Spleen (tissue), 11 donors: ENCODE results near the gene ABCA1. TPM values are rescaled to one million over a fixed set of nuclear protein-coding genes. Genes with fewer than 3 reads are reported as not detected.

Experiments used
- DNase-seq: peaks from one replicate; pipeline ENCODE4 v3.0.0-alpha.2; 2020
- H3K27ac ChIP-seq, 8 donors: fragments of 200-600 bp; sonication (generic) in 7 of 8; 1 replicate in 4 of 8; 2 replicates in 4 of 8; pipeline versions ENCODE4 v1.5.0 to v1.8.0; 2016 to 2021; ENCODE audit warnings: inconsistent platforms in 4 of 8, mild to moderate bottlenecking in 4 of 8, moderate library complexity in 1 of 8
- H3K27me3 ChIP-seq, 7 donors: fragments of 200-600 bp; sonication (generic) in 6 of 7; replicated peaks in 1 of 7; 1 replicate in 4 of 7; 2 replicates in 3 of 7; pipeline versions ENCODE4 v1.5.0 to v1.8.0; 2016 to 2021; ENCODE audit warnings: inconsistent platforms in 3 of 7, mild to moderate bottlenecking in 1 of 7
- H3K36me3 ChIP-seq, 6 donors: fragments of 200-600 bp; sonication (generic) in 5 of 6; 1 replicate in 4 of 6; 2 replicates in 2 of 6; pipeline versions ENCODE4 v1.5.0 to v1.8.0; 2016 to 2021; ENCODE audit warnings: inconsistent platforms in 2 of 6
- H3K4me1 ChIP-seq, 6 donors: fragments of 200-600 bp; sonication (generic) in 5 of 6; 1 replicate in 3 of 6; 2 replicates in 3 of 6; pipeline versions ENCODE4 v1.5.0 to v1.8.0; 2016 to 2021; ENCODE audit warnings: inconsistent platforms in 3 of 6
- H3K4me3 ChIP-seq, 8 donors: fragments of 200-600 bp; sonication (generic) in 7 of 8; 1 replicate in 4 of 8; 2 replicates in 4 of 8; pipeline versions ENCODE4 v1.5.0 to v1.8.0; 2016 to 2021; ENCODE audit warnings: inconsistent platforms in 4 of 8, mild to moderate bottlenecking in 4 of 8, moderate library complexity in 2 of 8
- H3K9me3 ChIP-seq, 8 donors: fragments of 200-600 bp; sonication (generic) in 7 of 8; 1 replicate in 4 of 8; 2 replicates in 4 of 8; pipeline versions ENCODE4 v1.5.0 to v1.8.0; 2016 to 2021; ENCODE audit warnings: inconsistent platforms in 4 of 8
- POLR2A ChIP-seq, 3 donors: fragments of 450-650 bp; IDR thresholded peaks; one replicate each; pipeline ENCODE4 v1.5.1; 2017; ENCODE audit warnings: antibody characterized with exemption in 3 of 3, mild to moderate bottlenecking in 1 of 3
- POLR2AphosphoS5 ChIP-seq, 3 donors: sonication (generic); formaldehyde crosslinking; IDR thresholded peaks; one replicate each; pipeline ENCODE4 v1.5.1; 2017; ENCODE audit warnings: antibody characterized with exemption in 3 of 3
- WGBS, 5 donors: extraction: QIAGEN DNeasy Blood & Tissue Kit in 3 of 5; methylation state at CpG; one replicate each; pipeline versions ENCODE4 v1.1.5 to v1.1.7; 2013 to 2018; 5-methylcytosine and 5-hydroxymethylcytosine counted together
- intact Hi-C: fragments of 100-400 bp; cut with DNase I; formaldehyde crosslinking; loops from one replicate; pipeline ENCODE4 v1.15.0; 2023; ENCODE audit warnings: low total_unique reads
- polyA plus RNA-seq, 3 donors: library from polyadenylated mRNA; stranded (reverse); fragments of 200-250 nt; gene quantifications; one replicate each; pipeline ENCODE4 v1.2.1, GENCODE V29; 2013
- total RNA-seq, 7 donors: library from RNA; depleted of rRNA in 3 of 7; stranded (reverse); fragments of >200 nt in 3 of 7; fragmentation: NEBNext Ultra II Directional in 4 of 7; extraction: Animal tissue kit (Norgen Biotek cat#: 25700) in 4 of 7; gene quantifications; one replicate each; pipeline versions ENCODE4 v1.1.0 to v1.2.1, GENCODE V29; 2016 to 2021
- TF ChIP-seq, protein P1 (sequence below), 11 experiments: fragments of 200-600 bp in 7 of 11; fragments of 450-650 bp in 4 of 11; sonication (generic) in 4 of 11; IDR thresholded peaks in 8 of 11; conservative IDR thresholded peaks in 3 of 11; 1 replicate in 7 of 11; 2 replicates in 4 of 11; pipeline versions ENCODE4 v1.4.0 to v1.8.0; 2016 to 2021; ENCODE audit warnings: antibody characterized with exemption in 11 of 11, inconsistent platforms in 4 of 11, mild to moderate bottlenecking in 1 of 11
- donor health status: healthy with polysubstance abuse.
- donor health status: DM: no; HTN: no; CAD: no; lungs with moderate emphysema.
- donor health status: DM: no; HTN: no; CAD: no.
- donor health status: Bipolar disorder and iron deficiency.
- donor health status: healthy.
- donor health status: DM: no; HTN: no; CAD: no.
- donor health status: DM: yes; HTN: yes; CAD: no.

The ABCA1 gene
- total and polyA plus RNA-seq, 10 donors: 4.5 to 78.4 (median 60.2) TPM

GRCh38 chr9:104854613-104855012 is 73.3 kb downstream of the ABCA1 start:
- Histone ChIP-seq H3K4me3 (no peak overlapping the region), H3K27ac (no peak overlapping the region), H3K9me3 (no peaks in the 10 kb centered on the region), H3K27me3 (no peaks in the 10 kb centered on the region), H3K36me3 (peaks cover 0 to 80% (median 9%) of the 10 kb centered on the region in 6 donors), H3K4me1 (peaks cover 0 to 24% (median 5%) of the 10 kb centered on the region in 6 donors)
- DNase-seq: no peak
- TF ChIP-seq POLR2A (IDR thresholded peaks at IDR 0.05): no peak
- TF ChIP-seq, protein P1, sequence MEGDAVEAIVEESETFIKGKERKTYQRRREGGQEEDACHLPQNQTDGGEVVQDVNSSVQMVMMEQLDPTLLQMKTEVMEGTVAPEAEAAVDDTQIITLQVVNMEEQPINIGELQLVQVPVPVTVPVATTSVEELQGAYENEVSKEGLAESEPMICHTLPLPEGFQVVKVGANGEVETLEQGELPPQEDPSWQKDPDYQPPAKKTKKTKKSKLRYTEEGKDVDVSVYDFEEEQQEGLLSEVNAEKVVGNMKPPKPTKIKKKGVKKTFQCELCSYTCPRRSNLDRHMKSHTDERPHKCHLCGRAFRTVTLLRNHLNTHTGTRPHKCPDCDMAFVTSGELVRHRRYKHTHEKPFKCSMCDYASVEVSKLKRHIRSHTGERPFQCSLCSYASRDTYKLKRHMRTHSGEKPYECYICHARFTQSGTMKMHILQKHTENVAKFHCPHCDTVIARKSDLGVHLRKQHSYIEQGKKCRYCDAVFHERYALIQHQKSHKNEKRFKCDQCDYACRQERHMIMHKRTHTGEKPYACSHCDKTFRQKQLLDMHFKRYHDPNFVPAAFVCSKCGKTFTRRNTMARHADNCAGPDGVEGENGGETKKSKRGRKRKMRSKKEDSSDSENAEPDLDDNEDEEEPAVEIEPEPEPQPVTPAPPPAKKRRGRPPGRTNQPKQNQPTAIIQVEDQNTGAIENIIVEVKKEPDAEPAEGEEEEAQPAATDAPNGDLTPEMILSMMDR (IDR thresholded peaks at IDR 0.05 in 8 of 11, conservative IDR thresholded peaks at IDR 0.05 in 3 of 11): no peak
- no peak for TF ChIP-seq POLR2AphosphoS5 (IDR thresholded peaks at IDR 0.05)
- WGBS, 5 donors: 94 to 100% (median 100%) methylated on average over 1 of the region's 1 CpG
- intact Hi-C loops: no loop called here

GRCh38 chr9:104853683-104854082 is 74.3 kb downstream of the ABCA1 start:
- H3K27ac ChIP-seq: no peak overlapping the region
- intact Hi-C loops: no loop called here
- DNase-seq: no peak

GRCh38 chr9:104853159-104853558 is 74.8 kb downstream of the ABCA1 start:
- TF ChIP-seq POLR2A (IDR thresholded peaks at IDR 0.05) (no peak), POLR2AphosphoS5 (IDR thresholded peaks at IDR 0.05) (no peak)
- TF ChIP-seq, protein P1 (IDR thresholded peaks at IDR 0.05 in 8 of 11, conservative IDR thresholded peaks at IDR 0.05 in 3 of 11): no peak
- intact Hi-C loops: no loop called here

More at GRCh38 chr9:104853683-104854082, 74.3 kb downstream of the ABCA1 start:
- Histone ChIP-seq H3K9me3 (no peaks in the 10 kb centered on the region), H3K36me3 (peaks cover 0 to 80% (median 9%) of the 10 kb centered on the region in 6 donors), H3K4me3 (no peak overlapping the region), H3K27me3 (no peaks in the 10 kb centered on the region), H3K4me1 (peaks cover 0 to 15% (median 0%) of the 10 kb centered on the region in 6 donors)
- TF ChIP-seq POLR2AphosphoS5 (IDR thresholded peaks at IDR 0.05): no peak
- no peak for TF ChIP-seq POLR2A (IDR thresholded peaks at IDR 0.05)
- TF ChIP-seq, protein P1 (IDR thresholded peaks at IDR 0.05 in 8 of 11, conservative IDR thresholded peaks at IDR 0.05 in 3 of 11): no peak

GRCh38 chr9:104851546-104851920 is 76.4 kb downstream of the ABCA1 start:
- DNase-seq: no peak
- peaks cover 0 to 66% (median 1%) of the 10 kb centered on the region in 6 donors for H3K36me3 ChIP-seq
- no peaks in the 10 kb centered on the region for H3K9me3 ChIP-seq
- H3K4me1 ChIP-seq: peaks cover 0 to 12% (median 0%) of the 10 kb centered on the region in 6 donors
- 86 to 92% (median 91%) methylated on average over 3 of the region's 3 CpGs for WGBS, 5 donors
- intact Hi-C loops: no loop called here
- no peaks in the 10 kb centered on the region for H3K27me3 ChIP-seq
- H3K27ac ChIP-seq: no peak overlapping the region
- TF ChIP-seq, protein P1 (IDR thresholded peaks at IDR 0.05 in 8 of 11, conservative IDR thresholded peaks at IDR 0.05 in 3 of 11): no peak
- no peak for TF ChIP-seq POLR2A (IDR thresholded peaks at IDR 0.05)
- H3K4me3 ChIP-seq: no peak overlapping the region

More at GRCh38 chr9:104853159-104853558, 74.8 kb downstream of the ABCA1 start:
- 60 to 74% (median 69%) methylated on average over 4 of the region's 4 CpGs for WGBS, 5 donors
- no peak overlapping the region for H3K27ac ChIP-seq
- H3K4me1 ChIP-seq: peaks cover 0 to 12% (median 0%) of the 10 kb centered on the region in 6 donors
- no peaks in the 10 kb centered on the region for H3K27me3 ChIP-seq
- no peaks in the 10 kb centered on the region for H3K9me3 ChIP-seq
- no peak for DNase-seq
- H3K4me3 ChIP-seq: no peak overlapping the region
- peaks cover 0 to 80% (median 7%) of the 10 kb centered on the region in 6 donors for H3K36me3 ChIP-seq
